ENCODE measurements around the gene FFAR4.

The FFAR4 gene

DNA sequence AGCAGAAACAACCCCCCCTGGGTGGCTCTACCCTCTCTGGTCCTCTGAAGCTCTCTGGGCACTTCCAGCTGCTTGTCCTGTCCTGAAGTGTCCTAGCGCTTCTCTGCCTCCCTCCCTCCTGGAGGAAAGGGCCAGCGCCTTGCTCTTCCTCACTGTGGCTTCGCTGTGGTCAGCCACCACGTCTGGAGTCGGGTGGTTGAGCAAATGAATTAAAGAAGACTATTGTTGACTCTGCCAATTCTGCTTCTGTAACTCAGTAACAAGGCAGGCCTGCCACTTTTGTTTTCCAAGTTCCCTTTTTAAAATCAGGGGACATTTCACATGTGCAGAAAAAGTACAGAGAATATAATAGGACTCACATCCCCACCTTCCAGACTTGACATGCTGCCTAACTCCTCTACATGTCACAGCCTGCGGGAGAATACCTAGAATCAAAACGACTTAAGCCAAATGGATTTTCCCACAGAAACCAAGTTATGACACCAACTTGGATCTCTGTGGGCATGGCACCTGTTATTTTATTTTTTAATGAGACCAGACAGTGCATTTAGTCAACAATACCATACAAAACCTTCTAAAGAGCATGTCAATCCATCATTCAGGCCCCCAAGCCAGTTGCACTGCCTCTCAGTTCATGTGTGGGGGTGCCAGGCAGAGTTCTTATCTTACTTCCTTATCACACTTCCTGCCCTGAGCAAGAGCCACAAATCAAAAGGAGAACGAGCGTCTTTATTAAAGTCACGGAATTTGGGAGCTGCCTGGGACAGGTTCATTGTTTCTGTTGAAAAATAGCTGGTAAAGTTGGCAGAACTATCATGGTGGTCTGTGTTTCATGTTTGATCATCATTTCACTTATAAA is 6.8 kb downstream of the FFAR4 start:
- no peak for DNase-seq

DNA sequence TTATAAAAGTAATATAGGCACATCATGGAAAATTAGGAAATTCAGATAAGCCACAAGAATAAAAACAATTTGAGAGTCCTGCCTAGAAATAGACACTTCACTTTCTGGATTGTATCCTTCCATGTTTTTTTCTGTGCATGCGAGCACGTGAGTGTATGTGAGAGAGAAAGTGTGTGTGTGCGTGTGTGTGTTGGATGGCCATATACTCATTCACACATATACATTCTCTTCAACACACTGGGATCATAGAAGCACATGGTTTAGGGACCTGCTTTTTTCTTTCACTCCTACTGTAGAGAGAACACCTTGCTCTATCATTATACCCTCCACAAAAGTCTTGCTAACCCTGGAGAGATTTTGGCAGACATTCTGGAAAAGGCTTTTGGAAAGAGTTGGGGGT is 7.5 kb downstream of the FFAR4 start:
- DNase-seq: no peak

- DNase-seq: no peak
These were observed 10.4 kb downstream of the FFAR4 start for GRCh38 chr10:93576888-93577287.

GRCh38 chr10:93577565-93577964 is 11.1 kb downstream of the FFAR4 start:
- DNase-seq: no peak

DNA sequence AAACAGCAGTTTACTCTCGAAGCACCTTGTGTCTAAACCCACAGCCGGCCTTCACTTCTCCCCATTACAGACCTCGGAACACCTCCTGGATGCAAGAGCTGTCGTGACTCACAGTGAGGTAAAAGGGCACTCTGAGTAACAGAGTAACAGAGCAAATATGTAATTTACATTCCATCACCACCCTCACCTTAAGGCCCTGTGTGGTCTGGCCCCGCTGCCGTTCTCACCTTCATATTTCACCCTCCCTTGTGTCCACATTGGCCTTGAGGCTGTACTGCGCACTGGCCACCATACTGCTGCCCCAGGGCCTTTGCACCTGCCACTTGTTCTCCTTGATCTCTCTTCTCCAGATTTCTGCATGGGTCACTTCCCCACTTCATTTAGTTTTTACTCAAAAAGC is 12.6 kb downstream of the FFAR4 start:
- no peak for DNase-seq

DNA sequence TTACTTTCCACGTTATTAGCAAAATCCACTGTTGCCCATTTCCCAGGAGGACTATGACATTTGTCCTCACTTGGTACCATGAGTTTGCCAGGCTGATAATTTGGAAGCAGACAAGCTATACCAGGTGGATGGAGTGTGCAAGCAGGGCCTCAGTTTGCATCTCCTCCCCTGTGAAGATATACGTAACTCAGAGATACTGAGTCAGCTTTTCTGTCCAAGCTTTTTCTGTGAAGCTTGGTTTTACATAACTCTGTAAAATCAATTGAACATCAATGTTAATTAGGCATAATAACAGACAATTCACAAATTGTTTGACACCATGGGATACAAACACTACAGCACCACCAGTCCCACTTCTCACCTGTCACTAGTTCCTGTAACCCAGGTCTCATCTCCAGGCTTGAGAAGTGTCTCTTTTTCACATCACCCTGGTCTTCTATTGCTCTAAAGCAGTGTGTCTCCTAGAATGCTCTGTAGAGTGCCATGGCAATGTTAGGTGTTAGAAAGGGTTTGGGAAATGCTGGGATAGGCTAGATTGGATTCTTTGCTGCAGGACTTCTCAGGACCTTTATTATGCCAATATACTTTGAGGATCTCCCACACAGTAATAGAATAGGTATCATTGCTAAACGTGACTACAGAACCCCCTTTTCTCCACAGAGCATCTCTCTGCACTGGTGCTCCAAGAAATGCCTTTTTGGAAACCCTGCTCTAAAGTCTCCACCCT is 13.7 kb downstream of the FFAR4 start:
- no peak for DNase-seq

DNA sequence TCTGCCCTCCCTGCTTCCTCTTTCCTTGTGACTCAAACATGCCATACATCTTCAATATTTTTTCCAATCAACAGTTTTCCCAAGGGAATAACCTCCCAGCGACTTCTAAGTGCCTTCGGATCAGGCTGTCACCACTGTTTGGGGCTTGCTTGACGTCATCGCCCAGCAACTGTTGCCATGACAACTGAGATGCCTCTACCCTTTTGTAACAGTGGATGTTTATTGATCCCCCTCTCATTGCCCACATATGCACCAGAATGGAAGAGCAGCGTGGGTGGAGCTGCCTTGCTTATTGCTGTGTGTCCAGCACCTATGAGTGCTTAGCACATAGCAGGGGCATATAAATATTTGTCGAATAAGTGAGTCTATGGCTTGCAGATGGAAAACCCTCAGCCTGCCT is 14.4 kb downstream of the FFAR4 start:
- DNase-seq: no peak

GRCh38 chr10:93584445-93584844 is 18.0 kb downstream of the FFAR4 start:
- DNase-seq: no peak

GRCh38 chr10:93589648-93590562 is 23.4 kb downstream of the FFAR4 start:
- no peak for DNase-seq

DNA sequence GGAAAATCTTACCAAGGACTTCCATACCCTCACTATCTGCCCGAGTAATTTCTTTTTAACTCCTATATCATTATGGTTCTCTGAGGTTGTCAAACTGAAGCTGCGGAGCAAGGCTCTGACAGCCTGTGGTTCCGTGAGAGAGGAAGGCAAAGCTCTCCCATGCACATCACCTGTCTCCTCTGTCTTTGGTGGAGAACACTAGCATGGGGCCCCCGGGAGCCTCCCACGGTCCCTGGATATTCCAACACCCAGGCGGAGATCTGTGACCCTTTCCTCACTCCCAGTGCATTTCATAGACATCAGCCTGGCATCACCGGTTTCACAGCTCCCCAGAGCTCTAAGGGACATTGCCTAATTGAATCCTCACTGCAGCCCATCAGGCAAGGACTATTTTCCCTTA is 24.2 kb downstream of the FFAR4 start:
- no peak for DNase-seq

DNA sequence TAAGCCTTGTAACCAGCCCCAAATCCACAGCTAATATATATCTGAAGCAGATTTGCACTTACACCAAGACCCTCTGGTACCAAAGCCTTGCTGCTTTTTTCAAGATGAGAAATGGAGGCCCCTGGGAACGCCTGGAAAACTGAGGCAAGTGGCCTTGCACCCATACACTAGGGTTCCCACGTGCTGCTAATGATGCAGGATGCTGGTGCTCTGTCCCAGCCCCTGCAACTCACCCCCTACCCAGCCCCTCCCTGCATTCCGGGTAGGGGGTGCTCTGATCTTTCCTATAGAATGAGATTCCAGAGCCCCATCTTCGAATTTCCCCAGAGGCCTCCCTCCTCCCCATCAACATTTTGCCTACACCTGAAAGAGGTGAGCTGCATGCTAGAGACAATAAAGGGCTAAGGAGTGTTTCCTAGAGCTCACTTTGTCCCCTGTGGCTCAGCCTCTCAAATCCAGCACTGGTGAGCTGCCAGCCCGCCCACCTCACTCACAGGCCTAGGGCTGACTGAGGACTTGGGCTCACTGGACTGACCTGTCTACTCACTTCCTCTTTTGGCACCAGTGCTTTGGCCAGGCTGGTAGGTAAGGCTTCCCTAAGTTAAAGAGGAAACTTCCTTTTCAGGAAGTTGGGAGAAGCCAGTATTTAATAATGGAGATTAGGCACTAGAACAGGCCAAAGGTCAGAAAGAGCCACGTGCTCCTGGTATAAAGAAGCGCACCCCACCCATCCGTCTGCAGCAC is 24.8 kb downstream of the FFAR4 start:
- no peak for DNase-seq

DNA sequence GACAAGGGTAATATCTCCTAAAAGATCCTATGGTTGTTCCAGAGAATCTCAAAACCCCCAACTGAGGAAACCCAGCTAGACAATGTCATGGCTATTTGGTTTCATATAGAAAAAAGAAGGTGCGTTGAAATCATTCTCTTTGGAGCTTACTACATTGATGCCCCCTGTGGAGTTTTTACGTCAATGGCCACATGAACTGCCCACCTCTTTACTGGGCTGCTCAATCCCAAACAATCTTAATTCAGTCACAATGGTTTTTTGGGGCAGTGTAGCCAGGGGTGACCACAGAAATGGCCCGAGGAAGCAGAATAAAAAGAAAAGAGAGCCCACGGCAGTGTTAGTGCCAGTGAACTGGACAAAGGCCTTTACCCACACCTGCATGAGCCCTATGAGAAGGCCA is 26.8 kb downstream of the FFAR4 start:
- no peak for DNase-seq

DNA sequence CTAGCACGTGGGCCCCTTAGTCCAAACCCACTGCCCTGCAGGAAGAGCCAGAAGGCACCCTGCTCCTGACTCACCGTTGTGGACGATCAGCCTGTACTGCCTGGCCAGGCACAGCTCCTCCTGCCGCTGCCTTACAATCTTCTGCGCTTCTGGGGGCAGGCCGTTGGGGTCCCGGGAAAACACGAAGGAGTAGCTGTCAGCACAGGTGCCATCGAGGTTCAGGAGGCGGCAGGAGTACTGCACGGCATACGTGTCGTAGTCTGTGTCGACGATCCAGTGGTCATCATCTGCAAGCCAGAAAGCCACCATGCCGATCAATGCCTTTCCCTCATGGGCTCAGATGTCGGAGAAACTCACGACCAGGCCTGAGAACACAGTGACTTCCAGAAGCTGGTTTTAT is 27.3 kb downstream of the FFAR4 start:
- DNase-seq: no peak

- DNase-seq: no peak
These were observed 28.1 kb downstream of the FFAR4 start for GRCh38 chr10:93594518-93594917.

DNA sequence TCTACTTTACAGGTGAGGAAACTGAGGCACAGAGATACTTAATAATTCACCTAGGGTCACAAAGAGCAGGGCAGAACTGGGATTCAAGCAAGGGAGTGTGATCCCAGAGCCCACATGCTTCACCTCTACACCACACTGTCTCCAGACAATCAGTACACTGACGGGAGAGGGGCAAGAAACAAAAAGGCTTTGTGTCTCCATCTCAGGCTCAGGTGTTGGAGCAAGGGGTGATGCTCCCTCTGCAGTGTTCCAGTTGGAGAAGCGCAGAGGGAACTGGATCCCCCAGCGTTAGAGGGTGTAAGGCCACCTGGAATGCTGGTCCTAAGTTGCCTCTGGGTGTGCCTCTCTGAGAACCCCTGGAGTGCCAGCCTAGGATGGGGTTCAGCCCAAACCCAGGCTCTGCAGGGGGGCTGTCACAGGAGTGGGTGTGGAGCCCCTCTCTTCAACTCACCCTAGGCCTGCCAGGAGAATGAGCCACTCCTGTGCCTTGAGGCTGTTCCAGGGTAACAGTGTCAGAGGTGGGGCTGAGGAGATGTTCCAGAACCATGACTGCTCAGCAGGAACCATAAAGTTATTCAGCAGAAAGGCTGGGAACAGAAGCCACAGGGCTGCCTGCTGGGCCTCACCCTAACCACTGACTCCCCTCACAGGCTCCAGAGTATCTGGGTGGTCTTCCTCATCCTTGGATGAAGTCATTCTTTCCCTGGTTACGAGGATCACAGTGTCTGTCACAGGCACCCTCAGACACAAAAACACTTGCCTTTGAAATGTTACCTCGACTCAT is 29.1 kb downstream of the FFAR4 start:
- DNase-seq: no peak

GRCh38 chr10:93596539-93596938 is 30.1 kb downstream of the FFAR4 start:
- DNase-seq: no peak

- no peak for DNase-seq
These were observed 30.7 kb downstream of the FFAR4 start for GRCh38 chr10:93597075-93597599.

DNA sequence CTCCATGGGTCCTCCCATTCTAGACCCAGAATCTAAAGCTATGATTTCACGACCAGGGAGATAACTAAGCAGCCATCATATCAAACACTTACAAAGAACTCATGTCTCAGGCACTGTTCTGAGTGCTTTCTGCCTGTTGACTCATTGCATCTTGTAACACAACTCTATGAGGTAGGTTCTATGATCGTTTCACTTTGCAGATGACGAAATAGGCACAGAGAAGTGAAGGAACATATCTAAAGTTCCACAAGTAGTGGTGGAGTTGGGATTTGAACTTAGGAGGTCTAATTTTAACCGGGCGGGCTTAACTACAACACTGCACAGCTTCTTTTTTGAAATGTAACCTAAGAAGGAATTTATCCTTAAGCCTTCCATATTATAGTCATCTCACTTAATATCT is 31.7 kb downstream of the FFAR4 start:
- no peak for DNase-seq

DNA sequence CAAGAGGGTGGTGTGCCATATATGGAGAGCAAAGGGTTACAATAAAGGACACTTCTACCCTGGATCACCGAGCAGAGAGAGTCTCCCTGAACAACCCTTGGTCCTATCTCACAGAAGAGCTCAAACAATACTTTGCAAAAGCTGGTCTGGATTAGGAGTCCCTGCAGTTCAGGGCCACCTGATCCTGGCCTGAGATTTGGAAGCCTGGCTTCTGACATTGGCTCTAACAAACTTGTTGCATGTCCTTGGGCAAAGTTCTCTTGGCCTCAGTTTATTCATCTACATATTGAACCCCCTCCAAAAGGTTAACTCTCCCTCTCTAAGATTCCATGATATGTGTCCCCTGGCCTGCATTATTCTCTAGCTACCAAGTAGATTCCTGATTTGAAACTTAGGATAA is 32.9 kb downstream of the FFAR4 start:
- DNase-seq: no peak

GRCh38 chr10:93599778-93600177 is 33.3 kb downstream of the FFAR4 start:
- DNase-seq: no peak

GRCh38 chr10:93600446-93601145 is 34.1 kb downstream of the FFAR4 start:
- DNase-seq: no peak

All from DMS79 treated with DMSO at 0.1 percent for 48 hours (cell line).